Stimulated activated CD8-positive, alpha-beta memory T cell treated with anti-CD3 and anti-CD28 coated beads, Interleukin-15, amount 100 ng/mL, for 24 hours (primary cell): ENCODE measurements around the gene HAPLN3.
A peak's percentile ranks its signal among the peaks of the same experiment; 100 is the strongest.

ENCODE experiments used
- DNase-seq: peaks from one replicate; pipeline ENCODE4 v3.0.0-alpha.2; 2020; ENCODE audit warnings: low read depth

The HAPLN3 gene

GRCh38 chr15:88894348-88894818, 961 bp downstream of the HAPLN3 start:
- peak; percentile 45 for DNase-seq

DNA sequence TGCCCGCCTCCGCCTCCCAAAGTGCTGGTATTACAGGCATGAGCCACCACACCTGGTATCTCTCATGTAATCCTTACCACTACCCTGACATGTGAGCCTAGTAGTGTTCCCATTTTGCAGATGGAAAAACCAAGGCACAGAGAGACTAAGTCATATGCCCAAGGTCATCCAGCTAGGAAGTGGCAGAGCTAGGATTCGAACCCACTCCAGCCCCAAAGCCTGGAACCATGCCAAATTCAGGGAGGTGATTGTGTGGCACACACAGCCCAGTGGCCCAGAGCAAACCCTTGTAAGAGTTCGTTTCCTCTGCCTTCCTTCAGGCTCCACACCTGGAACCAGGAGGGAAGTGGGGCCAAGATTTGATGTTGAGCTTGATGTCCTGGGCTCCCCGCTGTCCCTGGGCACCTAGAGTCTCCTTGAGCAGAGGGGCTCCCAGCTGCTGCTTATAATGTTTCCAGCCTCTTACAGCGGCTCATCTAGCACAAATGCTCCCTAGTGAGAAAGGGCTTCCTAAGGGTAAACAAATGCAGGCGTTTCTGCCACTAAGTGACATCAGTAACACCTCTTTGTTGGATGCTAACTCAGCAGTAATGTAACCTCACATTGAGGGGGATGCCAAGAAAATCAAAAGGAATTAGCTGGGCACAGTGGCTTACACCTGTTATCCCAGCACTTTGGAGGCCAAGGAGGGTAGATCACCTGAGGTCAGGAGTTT, 3.6 kb downstream of the HAPLN3 start:
- no peak for DNase-seq

GRCh38 chr15:88890495-88890894, 4.8 kb downstream of the HAPLN3 start:
- DNase-seq, result no peak

DNA sequence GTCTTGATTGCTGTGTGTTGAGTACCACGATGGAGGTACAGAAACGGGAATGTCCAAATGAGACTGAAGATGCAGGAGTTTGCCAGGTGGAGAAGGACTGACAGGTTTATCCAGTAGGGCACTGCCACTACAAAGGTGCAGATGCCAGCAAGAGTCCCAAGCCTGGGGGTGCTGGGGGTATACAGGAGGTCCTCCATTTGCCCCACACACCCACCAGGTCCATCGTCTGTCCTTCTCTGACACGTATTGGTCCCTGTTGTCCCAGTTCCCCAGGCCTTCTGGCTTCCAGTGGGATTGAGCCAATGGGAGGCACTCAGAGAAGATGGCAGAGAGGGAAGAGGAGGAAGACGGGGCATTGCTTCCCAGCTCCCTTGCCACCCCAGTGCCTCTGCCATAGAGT, 6.6 kb downstream of the HAPLN3 start:
- no peak for DNase-seq

GRCh38 chr15:88887068-88887580, 8.2 kb downstream of the HAPLN3 start:
- DNase-seq, result no peak

GRCh38 chr15:88882785-88883184, 12.6 kb downstream of the HAPLN3 start:
- DNase-seq, result no peak

- no peak for DNase-seq
Observed at GRCh38 chr15:88881775-88882174, 13.6 kb downstream of the HAPLN3 start.

- DNase-seq, result no peak
Observed at GRCh38 chr15:88880944-88881740, 14.2 kb downstream of the HAPLN3 start.

DNA sequence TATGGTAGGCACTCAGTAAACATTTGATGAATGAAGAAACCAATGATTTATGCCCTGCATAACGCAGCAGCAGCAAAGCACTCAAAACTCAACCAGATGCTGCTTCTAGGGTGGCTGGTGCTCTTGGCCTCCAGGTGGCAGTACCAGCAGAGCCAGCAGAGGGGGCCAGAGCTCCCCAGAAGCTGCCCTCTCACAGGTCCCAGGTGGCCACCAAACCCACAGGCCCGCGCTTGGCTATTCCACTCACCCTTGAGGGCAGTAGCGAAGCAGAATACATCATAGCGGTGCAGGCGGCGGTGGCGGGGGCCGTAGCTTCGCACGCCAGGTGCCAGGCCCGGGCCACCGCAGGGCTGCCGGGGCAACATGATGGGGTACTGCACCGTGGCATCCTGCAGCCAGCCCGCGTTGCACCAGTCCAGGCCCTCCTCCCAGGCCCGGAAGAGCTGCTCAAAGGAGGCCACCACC, 16.6 kb downstream of the HAPLN3 start:
- DNase-seq, result no peak

- no peak for DNase-seq
Observed at GRCh38 chr15:88877906-88878305, 17.4 kb downstream of the HAPLN3 start.

DNA sequence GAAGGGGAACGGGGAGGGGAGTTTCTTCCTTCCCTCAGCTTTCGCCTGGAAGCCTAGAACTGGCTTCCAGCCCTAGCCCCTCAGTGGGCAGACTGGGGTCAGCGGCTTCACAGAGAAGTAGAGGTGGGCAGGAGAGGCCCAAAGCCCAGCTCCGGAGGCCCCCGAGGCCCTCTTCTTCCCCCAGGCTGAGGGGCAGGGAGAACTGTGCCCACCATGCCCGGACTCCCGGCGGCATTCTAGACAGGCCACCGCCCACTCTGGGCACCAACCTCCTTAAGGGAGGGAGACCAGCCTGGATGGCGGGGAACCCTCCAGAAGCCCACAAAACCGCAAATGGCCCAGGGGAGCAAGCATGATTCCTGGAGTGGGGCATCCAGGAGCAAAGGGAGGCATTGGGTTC, 17.9 kb downstream of the HAPLN3 start:
- DNase-seq, result no peak

- DNase-seq, result no peak
Observed at GRCh38 chr15:88876573-88876972, 18.8 kb downstream of the HAPLN3 start.

GRCh38 chr15:88874684-88875083, 20.7 kb downstream of the HAPLN3 start:
- DNase-seq, result no peak

DNA sequence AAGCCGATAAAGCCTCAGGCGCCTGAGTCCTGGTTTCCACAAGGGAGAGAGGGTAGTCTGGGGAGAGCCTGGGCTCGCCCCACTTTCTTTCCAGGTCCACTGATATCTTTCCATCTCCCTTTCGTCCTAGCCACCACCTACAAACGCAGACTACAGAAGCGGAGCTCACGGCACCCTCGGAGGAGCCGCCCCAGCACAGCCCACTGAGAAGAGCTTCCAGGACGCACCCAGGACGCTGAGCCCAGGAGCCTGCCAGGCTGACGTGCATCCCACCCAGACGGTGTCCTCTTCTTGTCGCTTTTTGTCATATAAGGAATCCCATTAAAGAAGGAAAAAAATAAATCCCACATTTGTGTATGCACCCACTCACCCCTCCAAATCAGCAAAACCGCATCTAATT, 21.1 kb downstream of the HAPLN3 start:
- no peak for DNase-seq

DNA sequence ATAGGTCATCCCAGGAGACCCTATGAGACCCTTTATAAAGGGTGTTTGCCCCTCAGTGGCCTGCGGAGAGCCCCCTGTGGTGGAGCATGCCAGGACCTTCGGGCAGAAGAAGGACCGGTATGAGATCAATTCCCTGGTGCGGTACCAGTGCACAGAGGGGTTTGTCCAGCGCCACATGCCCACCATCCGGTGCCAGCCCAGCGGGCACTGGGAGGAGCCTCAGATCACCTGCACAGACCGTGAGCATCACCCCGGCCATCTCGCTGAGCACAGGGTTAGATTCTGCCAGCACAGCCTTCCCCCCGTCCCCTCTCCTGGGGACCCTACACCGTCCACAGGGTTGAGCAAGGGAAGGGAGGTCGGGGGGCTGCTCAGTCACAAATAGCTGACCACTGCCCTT, 21.6 kb downstream of the HAPLN3 start:
- DNase-seq, result no peak

GRCh38 chr15:88872706-88873105, 22.6 kb downstream of the HAPLN3 start:
- DNase-seq, result no peak

- no peak for DNase-seq
Observed at GRCh38 chr15:88872106-88872505, 23.2 kb downstream of the HAPLN3 start.

- DNase-seq, result no peak
Observed at GRCh38 chr15:88871313-88871712, 24.0 kb downstream of the HAPLN3 start.

GRCh38 chr15:88866295-88866881, 29.0 kb downstream of the HAPLN3 start:
- DNase-seq, result no peak

GRCh38 chr15:88865498-88866099, 29.7 kb downstream of the HAPLN3 start:
- no peak for DNase-seq

- no peak for DNase-seq
Observed at GRCh38 chr15:88864861-88865497, 30.4 kb downstream of the HAPLN3 start.

DNA sequence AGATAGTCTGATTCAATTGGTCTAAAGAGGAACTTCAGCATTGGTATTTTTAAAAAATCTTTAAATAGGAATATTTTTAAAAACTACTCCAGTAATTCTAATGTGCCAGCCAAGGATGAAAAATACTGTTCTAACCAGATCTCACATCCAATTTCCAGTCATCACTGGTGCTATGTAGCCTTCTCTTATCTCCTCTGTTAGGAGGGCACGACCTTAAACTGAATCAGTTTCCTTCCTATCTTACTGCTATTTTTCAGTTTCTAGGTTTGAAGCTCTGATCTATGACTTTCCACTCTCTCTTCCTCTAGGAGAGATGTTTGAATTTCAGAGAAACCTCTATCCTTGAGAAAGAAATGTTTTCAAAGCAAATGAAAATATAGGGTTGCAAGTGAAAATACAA, 31.9 kb downstream of the HAPLN3 start:
- no peak for DNase-seq
